Stomach smooth muscle (tissue), 2 donors: ENCODE results near the gene UNC13D.
A peak's percentile ranks its signal among the peaks of the same experiment; 100 is the strongest.

Source experiments
- H3K27ac ChIP-seq: one replicate; pipeline ENCODE4 v1.7.0; 2013; ENCODE audit warnings: mild to moderate bottlenecking, low read length, inconsistent platforms
- H3K27me3 ChIP-seq, 2 donors: one replicate each; pipeline ENCODE4 v1.7.0; 2013; ENCODE audit warnings: low read length in 2 of 2; ENCODE audit not compliant: insufficient read depth in 2 of 2, control insufficient read depth in 1 of 2
- H3K36me3 ChIP-seq, 2 donors: one replicate each; pipeline ENCODE4 v1.7.0; 2013; ENCODE audit warnings: low read length in 2 of 2; ENCODE audit not compliant: control insufficient read depth in 2 of 2, insufficient read depth in 2 of 2
- H3K4me1 ChIP-seq: one replicate; pipeline ENCODE4 v1.7.0; 2013; ENCODE audit warnings: low read length; ENCODE audit not compliant: control insufficient read depth, insufficient read depth
- H3K4me3 ChIP-seq, 2 donors: one replicate each; pipeline ENCODE4 v1.7.0; 2013; ENCODE audit warnings: low read length in 2 of 2
- H3K9ac ChIP-seq, 2 donors: one replicate each; pipeline ENCODE4 v1.7.0; 2013; ENCODE audit warnings: low read length in 2 of 2, mild to moderate bottlenecking in 1 of 2
- H3K9me3 ChIP-seq, 2 donors: one replicate each; pipeline ENCODE4 v1.7.0; 2013; ENCODE audit warnings: low read length in 2 of 2; ENCODE audit not compliant: control insufficient read depth in 2 of 2
- donor health status: healthy.
- donor health status: Pancreatic carcinoma.

The UNC13D gene

DNA sequence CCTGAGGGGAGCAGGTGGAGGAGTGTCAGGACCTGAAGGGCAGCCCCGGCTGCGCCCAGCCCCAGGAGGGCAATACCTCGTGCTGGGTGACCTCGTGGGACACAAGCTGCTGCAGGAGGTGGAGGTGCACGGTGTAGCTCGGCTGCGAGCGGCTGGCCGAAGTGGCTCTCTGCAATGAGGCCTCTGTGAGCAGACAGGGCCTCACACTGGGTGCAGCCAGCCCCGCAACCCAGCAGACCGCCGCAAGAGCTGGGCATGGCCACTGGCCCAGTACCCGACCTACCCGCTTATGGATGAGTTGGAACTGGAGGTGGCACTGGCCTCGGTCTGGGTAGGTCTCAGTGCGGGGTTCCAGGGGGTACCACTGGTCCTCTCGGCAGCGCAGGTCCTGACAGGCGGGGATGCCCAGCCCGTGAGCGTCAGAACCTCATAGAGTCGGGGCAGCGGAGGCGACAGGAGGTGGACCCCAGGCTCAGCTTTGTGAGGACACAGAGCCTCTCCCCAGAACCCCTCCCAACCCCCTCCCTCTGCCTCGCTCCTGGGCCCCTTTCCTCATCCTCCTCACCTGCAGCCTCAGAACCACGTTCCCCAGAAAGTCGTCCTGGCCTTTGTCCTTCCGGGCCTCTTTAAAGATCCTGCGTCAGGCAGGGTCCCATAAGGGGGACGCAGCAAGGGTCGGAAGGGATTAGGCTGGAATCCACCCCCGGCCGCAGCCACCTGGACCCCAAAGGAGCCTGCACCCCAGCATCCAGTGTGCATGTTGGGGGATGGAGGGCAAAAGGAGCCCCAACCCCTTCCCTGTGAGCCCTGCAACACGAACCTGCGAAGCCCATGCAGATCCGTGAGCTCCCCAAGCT, 4.0 kb downstream of the UNC13D start:
- Histone ChIP-seq H3K27ac (no peak overlapping the region), H3K36me3 (peaks cover 0 to 2% of the 10 kb centered on the region in 2 donors), H3K9ac (no peak overlapping the region)

DNA sequence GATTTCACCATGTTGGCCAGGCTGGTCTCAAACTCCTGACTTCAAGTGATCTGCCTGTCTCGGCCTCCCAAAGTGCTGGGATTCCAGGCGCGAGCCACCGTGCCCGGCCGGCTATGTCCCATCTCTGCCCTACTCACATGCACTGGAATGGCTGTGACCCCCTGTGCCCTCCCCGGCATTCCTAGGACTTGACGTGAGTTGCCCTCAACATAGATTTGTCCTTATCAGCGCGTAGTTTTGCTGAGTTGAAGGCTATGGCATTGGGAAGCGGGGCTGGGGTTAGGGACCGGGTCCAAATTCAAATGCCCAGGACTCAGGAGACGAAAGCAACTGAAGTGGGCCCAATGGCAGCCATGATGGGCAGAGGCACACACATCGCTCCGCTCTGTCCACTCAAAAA, 5.8 kb downstream of the UNC13D start:
- peaks cover 5% of the 10 kb centered on the region for H3K4me1 ChIP-seq
- no peak overlapping the region for H3K27ac ChIP-seq
- H3K27me3 ChIP-seq: no peaks in the 10 kb centered on the region
- H3K9me3 ChIP-seq: no peaks in the 10 kb centered on the region
- peaks cover 2 to 4% of the 10 kb centered on the region in 2 donors for H3K36me3 ChIP-seq
- H3K4me3 ChIP-seq: no peak overlapping the region
- H3K9ac ChIP-seq: no peak overlapping the region

More for the DNA sequence above, 4.0 kb downstream of the UNC13D start:
- Histone ChIP-seq H3K4me1 (peaks cover 11% of the 10 kb centered on the region), H3K27me3 (no peaks in the 10 kb centered on the region), H3K9me3 (no peaks in the 10 kb centered on the region), H3K4me3 (no peak overlapping the region)

DNA sequence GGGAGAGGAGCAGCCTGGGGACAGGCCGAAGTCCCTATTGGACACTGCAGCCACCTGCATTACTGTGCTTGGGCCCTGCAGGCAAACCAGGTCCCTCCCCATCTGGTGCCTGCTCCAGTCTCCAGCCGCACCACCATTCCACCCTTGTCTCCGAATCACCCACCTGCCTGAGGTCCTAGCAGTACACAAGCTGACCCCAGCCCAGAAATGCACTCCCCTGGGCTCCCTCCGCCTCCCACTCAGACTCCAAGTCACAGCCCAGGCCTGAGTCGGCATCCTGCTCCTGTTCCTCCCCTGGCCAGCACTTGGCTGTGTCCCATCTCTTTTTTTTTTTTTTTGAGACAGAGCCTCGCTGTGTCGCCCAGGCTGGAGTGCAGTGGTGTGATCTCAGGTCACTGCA, 6.3 kb downstream of the UNC13D start:
- Histone ChIP-seq H3K9ac (no peak overlapping the region), H3K9me3 (no peaks in the 10 kb centered on the region), H3K4me3 (no peak overlapping the region), H3K27ac (no peak overlapping the region), H3K27me3 (no peaks in the 10 kb centered on the region), H3K36me3 (peaks cover 2 to 6% of the 10 kb centered on the region in 2 donors), H3K4me1 (peaks cover 5% of the 10 kb centered on the region)

DNA sequence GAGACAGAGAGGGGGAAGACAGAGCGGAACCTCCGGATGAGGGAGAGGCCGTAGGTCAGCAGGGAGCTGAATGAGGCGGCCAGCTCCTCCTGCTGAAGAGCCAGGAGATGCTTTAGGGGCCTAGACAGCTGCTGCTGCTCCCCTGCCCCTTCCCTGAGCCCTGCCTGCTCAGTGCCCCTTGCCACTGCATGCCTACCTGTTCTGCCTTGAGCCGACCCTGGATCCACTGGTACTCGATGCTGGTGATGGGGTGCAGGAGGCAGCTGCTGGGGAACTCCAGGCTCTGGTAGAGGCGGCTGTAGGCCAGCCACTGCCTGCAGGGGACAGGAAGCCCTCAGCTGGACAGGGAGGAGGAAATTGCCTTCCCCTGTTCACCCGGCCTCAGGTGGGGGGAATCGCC, 7.6 kb downstream of the UNC13D start:
- peaks cover 2 to 6% of the 10 kb centered on the region in 2 donors for H3K36me3 ChIP-seq
- H3K9me3 ChIP-seq: no peaks in the 10 kb centered on the region
- H3K4me1 ChIP-seq: peaks cover 5% of the 10 kb centered on the region
- no peaks in the 10 kb centered on the region for H3K27me3 ChIP-seq
- no peak overlapping the region for H3K9ac ChIP-seq
- H3K4me3 ChIP-seq: no peak overlapping the region
- no peak overlapping the region for H3K27ac ChIP-seq

- H3K9ac ChIP-seq: no peak overlapping the region
- H3K36me3 ChIP-seq: peaks cover 2 to 6% of the 10 kb centered on the region in 2 donors
- H3K9me3 ChIP-seq: no peaks in the 10 kb centered on the region
- peaks cover 5% of the 10 kb centered on the region for H3K4me1 ChIP-seq
- no peaks in the 10 kb centered on the region for H3K27me3 ChIP-seq
- peak overlapping the region in 1 of 2 donors; percentile 15 for H3K4me3 ChIP-seq
- H3K27ac ChIP-seq: no peak overlapping the region
These were observed 8.6 kb downstream of the UNC13D start for GRCh38 chr17:75835654-75835987.

GRCh38 chr17:75834928-75835653, 9.1 kb downstream of the UNC13D start:
- Histone ChIP-seq H3K9ac (no peak overlapping the region), H3K27ac (no peak overlapping the region), H3K27me3 (no peaks in the 10 kb centered on the region), H3K4me1 (peaks cover 5% of the 10 kb centered on the region), H3K4me3 (peak overlapping the region in 1 of 2 donors; percentile 15), H3K9me3 (no peaks in the 10 kb centered on the region), H3K36me3 (peaks cover 2 to 6% of the 10 kb centered on the region in 2 donors)

DNA sequence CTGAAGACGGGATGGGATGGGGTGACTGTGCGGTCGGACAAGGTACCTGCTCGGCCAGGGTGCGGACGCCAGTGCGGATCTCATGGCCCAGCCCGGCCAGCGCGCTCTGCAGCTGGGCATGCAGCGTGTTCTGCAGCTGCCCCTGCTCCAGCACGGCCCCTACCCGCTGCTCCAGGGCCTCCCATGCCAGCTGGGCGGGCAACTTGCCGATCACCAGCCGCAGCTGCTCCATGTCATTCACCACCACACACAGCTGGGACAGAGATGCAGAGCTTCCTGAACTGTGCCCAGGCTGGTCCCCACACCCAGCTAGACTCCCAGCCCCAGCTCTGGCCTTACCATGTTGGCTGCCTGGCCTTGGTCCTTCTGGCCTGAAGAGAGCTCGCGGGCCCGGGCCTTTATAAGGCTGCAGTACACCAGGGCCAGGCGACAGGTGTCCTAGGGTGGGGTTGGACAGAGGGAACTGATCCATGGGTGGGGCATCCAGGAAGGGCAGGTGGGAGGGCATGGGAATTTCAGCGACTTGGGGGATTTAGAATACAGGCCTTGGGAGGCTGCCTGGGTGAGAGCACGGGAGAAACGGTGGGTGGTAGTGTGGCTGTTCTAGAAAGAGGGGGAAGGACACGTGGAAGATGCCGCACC, 9.8 kb downstream of the UNC13D start:
- H3K36me3 ChIP-seq: peaks cover 2 to 6% of the 10 kb centered on the region in 2 donors
- no peak overlapping the region for H3K9ac ChIP-seq
- no peaks in the 10 kb centered on the region for H3K27me3 ChIP-seq
- H3K4me3 ChIP-seq: no peak overlapping the region
- H3K4me1 ChIP-seq: peaks cover 5% of the 10 kb centered on the region
- no peaks in the 10 kb centered on the region for H3K9me3 ChIP-seq
- H3K27ac ChIP-seq: no peak overlapping the region

- H3K36me3 ChIP-seq: peaks cover 2 to 6% of the 10 kb centered on the region in 2 donors
- no peak overlapping the region for H3K9ac ChIP-seq
- no peaks in the 10 kb centered on the region for H3K27me3 ChIP-seq
- no peak overlapping the region for H3K4me3 ChIP-seq
- peak overlapping the region; percentile 49 for H3K27ac ChIP-seq
- H3K4me1 ChIP-seq: peaks cover 13% of the 10 kb centered on the region
- H3K9me3 ChIP-seq: no peaks in the 10 kb centered on the region
These were observed 11.4 kb downstream of the UNC13D start for GRCh38 chr17:75832652-75833400.

GRCh38 chr17:75832164-75832651, 12.0 kb downstream of the UNC13D start:
- Histone ChIP-seq H3K36me3 (peaks cover 2 to 6% of the 10 kb centered on the region in 2 donors), H3K9me3 (no peaks in the 10 kb centered on the region), H3K27ac (peak overlapping the region; percentile 49), H3K9ac (no peak overlapping the region), H3K27me3 (no peaks in the 10 kb centered on the region), H3K4me3 (no peak overlapping the region), H3K4me1 (peaks cover 19% of the 10 kb centered on the region)

GRCh38 chr17:75831032-75831571, 13.1 kb downstream of the UNC13D start:
- Histone ChIP-seq H3K27me3 (no peaks in the 10 kb centered on the region), H3K9me3 (no peaks in the 10 kb centered on the region), H3K9ac (no peak overlapping the region), H3K27ac (no peak overlapping the region), H3K4me1 (peaks cover 24% of the 10 kb centered on the region), H3K4me3 (no peak overlapping the region), H3K36me3 (peaks cover 2 to 6% of the 10 kb centered on the region in 2 donors)
